CD4-positive, alpha-beta T cell (primary cell): ENCODE measurements around the gene ELOVL1. TPM values are rescaled to one million over a fixed set of nuclear protein-coding genes. Genes with fewer than 3 reads are reported as not detected.

Experiments used
- ATAC-seq: fragments of 200-7000 bp; cut with Tn5 transposase; one replicate; pipeline ENCODE4 v1.10.0; 2022; ENCODE audit warnings: mild to moderate bottlenecking; ENCODE audit not compliant: poor library complexity
- CTCF ChIA-PET: fragments of 350-600 bp; sonication (Branson Sonifier 250); formaldehyde crosslinking; loops from one replicate; lab custom pipeline; 2021; ENCODE audit warnings: antibody characterized with exemption, inconsistent platforms; lab: Charles Lee
- POLR2A ChIA-PET: fragments of 350-600 bp; sonication (Branson Sonifier 250); formaldehyde crosslinking; loops from one replicate; lab custom pipeline; 2021; ENCODE audit warnings: antibody characterized with exemption, inconsistent platforms; lab: Charles Lee
- DNase-seq, 14 experiments: peaks; one replicate each; pipeline ENCODE4 v3.0.0-alpha.2; 2013 to 2020; ENCODE audit warnings: mixed read lengths in 2 of 14
- H3K27ac ChIP-seq, 2 donors: one replicate each; pipeline versions ENCODE4 v1.5.1 to v1.7.0; 2013; ENCODE audit warnings: low read length in 2 of 2, low read depth in 1 of 2, mild to moderate bottlenecking in 1 of 2
- H3K27me3 ChIP-seq, 2 experiments: 1 replicate in 1 of 2; 2 replicates in 1 of 2; pipeline versions ENCODE4 v1.6.1 to v1.7.0; 2013; ENCODE audit warnings: low read length in 2 of 2, control low read depth in 1 of 2, mild to moderate bottlenecking in 1 of 2, moderate library complexity in 1 of 2; ENCODE audit not compliant: insufficient read depth in 2 of 2, control insufficient read depth in 1 of 2
- H3K36me3 ChIP-seq: one replicate; pipeline ENCODE4 v1.6.1; 2013; ENCODE audit warnings: low read length, control low read depth; ENCODE audit not compliant: insufficient read depth
- H3K4me1 ChIP-seq: one replicate; pipeline ENCODE4 v1.6.1; 2013; ENCODE audit warnings: low read length, control low read depth; ENCODE audit not compliant: insufficient read depth
- H3K4me3 ChIP-seq: one replicate; pipeline ENCODE4 v1.5.1; 2013; ENCODE audit warnings: mild to moderate bottlenecking, low read length, moderate library complexity
- H3K9me3 ChIP-seq, 2 experiments: 1 replicate in 1 of 2; 2 replicates in 1 of 2; pipeline versions ENCODE4 v1.6.1 to v1.7.0; 2013; ENCODE audit warnings: low read length in 2 of 2, mild to moderate bottlenecking in 2 of 2, control low read depth in 1 of 2, moderate library complexity in 1 of 2; ENCODE audit not compliant: control insufficient read depth in 1 of 2, insufficient read depth in 1 of 2
- H3K27ac Mint-ChIP-seq: one replicate; pipeline ENCODE4 v1.8.0; 2020; ENCODE audit warnings: mixed read lengths
- H3K27me3 Mint-ChIP-seq: one replicate; pipeline ENCODE4 v1.8.0; 2021; ENCODE audit warnings: mixed read lengths
- H3K36me3 Mint-ChIP-seq: one replicate; pipeline ENCODE4 v1.8.0; 2021; ENCODE audit warnings: low read depth, mixed read lengths
- H3K4me1 Mint-ChIP-seq: one replicate; pipeline ENCODE4 v1.8.0; 2021; ENCODE audit warnings: low read depth, mixed read lengths
- H3K4me3 Mint-ChIP-seq: one replicate; pipeline ENCODE4 v1.8.0; 2020; ENCODE audit warnings: mild to moderate bottlenecking, mixed read lengths
- H3K9me3 Mint-ChIP-seq: one replicate; pipeline ENCODE4 v1.8.0; 2020; ENCODE audit warnings: mixed read lengths
- CTCF ChIP-seq: fragments of 200-600 bp; IDR thresholded peaks from one replicate; pipeline ENCODE4 v1.8.0; 2022; ENCODE audit warnings: antibody characterized with exemption, mild to moderate bottlenecking
- intact Hi-C, 2 experiments: fragments of 100-400 bp; cut with DNase I in 1 of 2; cut with micrococcal nuclease in 1 of 2; formaldehyde crosslinking; loops; one replicate each; pipeline versions ENCODE4 v1.15.1 to v1.9.0; 2023 to 2025; cut with DNase I, micrococcal nuclease
- total RNA-seq, 174 experiments: library from RNA in 2 of 174; stranded (reverse) in 2 of 174; gene quantifications; one replicate each; pipeline ENCODE4 v1.2.3 and lab custom pipeline; 2021 to 2026

Gene ELOVL1
- total RNA-seq, 2 experiments from 2014 or later: 28.7 to 31.2 TPM

DNA sequence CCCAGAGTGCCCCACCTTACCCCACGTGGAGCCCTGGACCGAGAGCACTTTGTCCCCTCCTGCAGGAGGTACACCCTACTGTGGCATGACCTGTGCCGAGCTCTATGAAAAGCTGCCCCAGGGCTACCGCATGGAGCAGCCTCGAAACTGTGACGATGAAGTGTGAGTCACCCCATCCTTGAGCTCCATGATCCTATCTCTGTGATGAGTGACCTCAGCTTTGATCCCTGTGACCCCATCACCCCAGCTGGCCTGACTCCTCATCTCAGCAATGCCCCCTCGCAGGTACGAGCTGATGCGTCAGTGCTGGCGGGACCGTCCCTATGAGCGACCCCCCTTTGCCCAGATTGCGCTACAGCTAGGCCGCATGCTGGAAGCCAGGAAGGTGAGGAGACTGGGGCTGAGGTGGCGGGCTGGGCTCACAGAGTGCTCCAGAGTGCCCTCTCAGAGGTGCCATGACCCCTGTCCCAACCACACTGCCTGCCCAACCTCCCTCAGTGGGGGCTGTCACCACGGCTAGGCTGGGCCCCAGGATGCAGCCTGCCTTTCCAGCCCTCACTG lies 46.4 kb downstream of the ELOVL1 start:
- no peaks in the 10 kb centered on the region for H3K27me3 Mint-ChIP-seq
- peaks cover 13% of the 10 kb centered on the region for H3K36me3 Mint-ChIP-seq
- ChIA-PET CTCF (no interaction called here), POLR2A (no interaction called here)
- Histone ChIP-seq H3K4me1 (no peaks in the 10 kb centered on the region), H3K4me3 (no peak overlapping the region), H3K36me3 (no peaks in the 10 kb centered on the region), H3K9me3 (peaks cover 9 to 11% of the 10 kb centered on the region in 2 experiments), H3K27ac (no peak overlapping the region), H3K27me3 (no peaks in the 10 kb centered on the region)
- no peak overlapping the region for H3K4me3 Mint-ChIP-seq
- intact Hi-C loops: no loop called here
- H3K27ac Mint-ChIP-seq: no peak overlapping the region
- TF ChIP-seq CTCF: no peak
- H3K9me3 Mint-ChIP-seq: peaks cover 7% of the 10 kb centered on the region
- no peak for DNase-seq
- ATAC-seq: no peak
- peaks cover 13% of the 10 kb centered on the region for H3K4me1 Mint-ChIP-seq

DNA sequence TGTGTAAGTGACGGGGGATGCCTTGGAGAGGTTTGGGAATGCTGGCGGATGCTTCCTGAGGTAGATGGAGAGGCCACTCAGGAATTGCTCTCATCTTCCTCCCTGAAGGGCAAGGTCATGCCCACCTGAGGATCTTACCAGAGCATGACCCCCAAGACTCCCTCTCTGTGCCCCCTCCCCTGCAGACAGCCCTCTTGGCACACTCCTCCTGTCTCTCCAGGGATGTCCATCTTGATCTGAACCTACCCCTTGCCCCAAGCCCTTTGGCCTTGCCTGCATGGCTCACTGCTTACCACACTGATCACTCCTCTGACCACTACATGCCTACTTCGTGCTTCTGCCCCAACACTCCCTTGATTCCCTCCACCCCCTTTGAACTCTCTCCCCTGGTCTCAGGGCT lies 48.0 kb downstream of the ELOVL1 start:
- DNase-seq: no peak
- Histone ChIP-seq H3K9me3 (peaks cover 3 to 7% of the 10 kb centered on the region in 2 experiments), H3K27me3 (no peaks in the 10 kb centered on the region), H3K4me1 (no peaks in the 10 kb centered on the region), H3K36me3 (no peaks in the 10 kb centered on the region), H3K27ac (no peak overlapping the region), H3K4me3 (no peak overlapping the region)
- no peak for ATAC-seq
- H3K4me3 Mint-ChIP-seq: no peak overlapping the region
- ChIA-PET CTCF (no interaction called here), POLR2A (no interaction called here)
- peaks cover 8% of the 10 kb centered on the region for H3K4me1 Mint-ChIP-seq
- H3K27me3 Mint-ChIP-seq: no peaks in the 10 kb centered on the region
- intact Hi-C loops: no loop called here
- H3K27ac Mint-ChIP-seq: no peak overlapping the region
- no peak for TF ChIP-seq CTCF
- peaks cover 7% of the 10 kb centered on the region for H3K36me3 Mint-ChIP-seq
- peaks cover 5% of the 10 kb centered on the region for H3K9me3 Mint-ChIP-seq

DNA sequence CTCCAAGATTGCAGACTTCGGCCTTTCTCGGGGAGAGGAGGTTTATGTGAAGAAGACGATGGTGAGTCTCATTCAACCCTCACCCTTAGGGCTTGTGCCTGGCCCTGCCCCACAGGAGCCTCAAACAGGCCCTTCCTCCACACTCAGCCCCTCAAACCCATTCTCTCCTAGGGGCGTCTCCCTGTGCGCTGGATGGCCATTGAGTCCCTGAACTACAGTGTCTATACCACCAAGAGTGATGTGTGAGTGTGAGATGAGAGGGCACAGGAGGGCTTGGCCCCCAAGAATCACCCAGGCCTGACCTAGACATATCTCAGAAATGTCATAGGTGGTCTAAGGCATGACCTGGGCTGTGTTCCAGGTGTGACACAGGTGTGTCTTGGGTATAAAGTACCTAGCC lies 48.5 kb downstream of the ELOVL1 start:
- Mint-ChIP-seq H3K4me1 (peaks cover 4% of the 10 kb centered on the region), H3K9me3 (peaks cover 1% of the 10 kb centered on the region), H3K4me3 (no peak overlapping the region), H3K27me3 (no peaks in the 10 kb centered on the region), H3K36me3 (peaks cover 3% of the 10 kb centered on the region), H3K27ac (no peak overlapping the region)
- Histone ChIP-seq H3K9me3 (peaks cover 0 to 7% of the 10 kb centered on the region in 2 experiments), H3K27ac (no peak overlapping the region), H3K27me3 (no peaks in the 10 kb centered on the region), H3K36me3 (no peaks in the 10 kb centered on the region), H3K4me1 (no peaks in the 10 kb centered on the region), H3K4me3 (no peak overlapping the region)
- intact Hi-C loops: no loop called here
- ATAC-seq (no peak), DNase-seq (no peak)
- CTCF ChIA-PET: no interaction called here
- TF ChIP-seq CTCF: no peak
- POLR2A ChIA-PET: no interaction called here
